HG03457 (cell line): ENCODE measurements around the gene OR51F1.
"Not testable (repeated sequence)": the region's sequence is repeated elsewhere in the genome, so short reads cannot be mapped to it uniquely, and the experiment has no call there.

ENCODE experiments used
- ATAC-seq: cut with Tn5 transposase; IDR thresholded peaks from one replicate; pipeline ENCODE4 v1.9.1; 2021; ENCODE audit warnings: moderate number of reproducible peaks; ENCODE audit not compliant: unreplicated experiment

Gene OR51F1, protein sequence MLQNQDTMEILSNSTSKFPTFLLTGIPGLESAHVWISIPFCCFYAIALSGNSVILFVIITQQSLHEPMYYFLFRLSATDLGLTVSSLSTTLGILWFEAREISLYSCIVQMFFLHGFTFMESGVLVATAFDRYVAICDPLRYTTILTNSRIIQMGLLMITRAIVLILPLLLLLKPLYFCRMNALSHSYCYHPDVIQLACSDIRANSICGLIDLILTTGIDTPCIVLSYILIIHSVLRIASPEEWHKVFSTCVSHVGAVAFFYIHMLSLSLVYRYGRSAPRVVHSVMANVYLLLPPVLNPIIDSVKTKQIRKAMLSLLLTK

GRCh38 chr11:4769838-4770237, at the start of gene OR51F1:
Gene OR51F1 (minus strand): TSS chr11:4769938. CDS start chr11:4769938, 0 bp downstream.
- no peak for ATAC-seq

DNA sequence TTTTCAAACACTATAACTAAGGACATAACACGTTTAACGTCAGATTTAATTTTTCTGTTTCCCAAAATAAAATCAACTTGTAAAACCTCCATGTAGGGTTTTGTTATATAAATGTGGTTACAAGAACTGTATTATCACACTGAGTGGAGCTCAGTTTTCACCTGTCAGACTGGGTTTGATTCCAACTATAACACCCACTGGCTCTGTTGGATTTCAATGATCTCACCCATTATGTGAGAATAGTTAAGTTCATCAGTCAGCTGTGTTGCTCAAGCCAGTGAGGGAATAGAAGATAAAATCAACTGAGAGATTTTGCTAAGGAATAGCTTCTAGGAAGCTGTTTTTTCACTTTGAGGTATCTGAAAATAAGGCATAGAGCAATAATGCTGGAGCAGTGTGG, 39.5 kb upstream of the OR51F1 start:
- ATAC-seq: no peak

GRCh38 chr11:4808476-4808875, 38.7 kb upstream of the OR51F1 start:
- no peak for ATAC-seq

GRCh38 chr11:4804280-4804679, 34.5 kb upstream of the OR51F1 start, which contains the start of gene OR52R1:
Gene OR52R1 (minus strand): TSS chr11:4804380. CDS start chr11:4804380, 0 bp downstream.
- no peak for ATAC-seq

- not testable (repeated sequence) for ATAC-seq
Measured at GRCh38 chr11:4801316-4801715, 31.6 kb upstream of the OR51F1 start.

DNA sequence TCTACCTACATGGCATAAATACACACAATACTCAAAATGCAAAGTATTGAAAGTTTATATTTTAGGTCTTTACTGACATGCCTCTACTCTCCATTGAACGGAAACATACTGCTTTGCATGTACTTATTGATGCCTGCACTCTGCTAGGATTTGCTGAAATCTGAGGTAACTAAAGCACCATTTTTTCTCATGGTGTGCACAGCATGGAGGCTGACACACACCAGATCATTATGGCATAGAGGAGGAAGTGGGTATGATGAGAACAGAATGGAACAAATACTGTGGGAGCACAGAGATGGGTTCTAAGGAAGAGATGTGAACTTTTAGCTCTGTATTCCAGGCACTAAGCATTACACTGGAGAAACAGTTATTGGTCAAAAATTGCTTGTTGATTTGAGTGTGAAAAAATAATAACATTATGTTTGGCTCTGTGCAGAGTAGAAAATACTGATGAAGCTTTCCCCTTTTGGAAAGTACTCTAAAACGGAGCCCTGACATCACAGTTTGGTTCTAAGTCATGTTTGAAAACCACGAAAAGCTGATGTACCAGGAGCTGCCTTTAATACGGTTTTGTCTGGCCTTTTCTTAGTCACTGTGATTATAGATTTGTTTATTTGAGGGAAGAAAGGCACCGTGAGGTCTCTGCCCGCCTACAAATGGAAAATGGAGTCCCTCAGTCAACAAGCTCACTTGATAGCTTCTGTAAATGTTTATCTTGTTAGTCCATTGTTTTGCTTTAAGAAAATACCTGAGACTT, 28.9 kb upstream of the OR51F1 start:
- ATAC-seq: no peak

- ATAC-seq: no peak
Measured at GRCh38 chr11:4797206-4797605, 27.5 kb upstream of the OR51F1 start.

GRCh38 chr11:4782454-4782853, 12.7 kb upstream of the OR51F1 start:
- no peak for ATAC-seq

DNA sequence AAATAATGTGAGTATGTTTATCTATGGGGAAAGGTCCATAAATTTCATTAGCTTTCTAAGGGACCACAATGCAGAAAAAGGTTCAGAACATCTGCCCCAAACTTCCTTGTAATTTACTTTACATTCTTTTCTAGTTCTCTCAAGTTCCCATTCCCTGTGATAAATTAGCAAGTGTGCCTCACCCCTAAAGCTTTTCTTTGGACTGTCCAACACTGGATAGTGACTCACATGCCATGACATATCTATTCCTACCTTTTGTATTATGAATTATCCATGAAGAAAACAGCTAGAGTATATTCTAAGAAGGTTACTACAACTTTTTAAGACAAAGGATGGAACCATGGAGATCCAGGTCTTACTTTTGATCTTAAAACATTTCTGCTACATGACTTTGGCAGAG, 1.6 kb downstream of the OR51F1 start:
- no peak for ATAC-seq

DNA sequence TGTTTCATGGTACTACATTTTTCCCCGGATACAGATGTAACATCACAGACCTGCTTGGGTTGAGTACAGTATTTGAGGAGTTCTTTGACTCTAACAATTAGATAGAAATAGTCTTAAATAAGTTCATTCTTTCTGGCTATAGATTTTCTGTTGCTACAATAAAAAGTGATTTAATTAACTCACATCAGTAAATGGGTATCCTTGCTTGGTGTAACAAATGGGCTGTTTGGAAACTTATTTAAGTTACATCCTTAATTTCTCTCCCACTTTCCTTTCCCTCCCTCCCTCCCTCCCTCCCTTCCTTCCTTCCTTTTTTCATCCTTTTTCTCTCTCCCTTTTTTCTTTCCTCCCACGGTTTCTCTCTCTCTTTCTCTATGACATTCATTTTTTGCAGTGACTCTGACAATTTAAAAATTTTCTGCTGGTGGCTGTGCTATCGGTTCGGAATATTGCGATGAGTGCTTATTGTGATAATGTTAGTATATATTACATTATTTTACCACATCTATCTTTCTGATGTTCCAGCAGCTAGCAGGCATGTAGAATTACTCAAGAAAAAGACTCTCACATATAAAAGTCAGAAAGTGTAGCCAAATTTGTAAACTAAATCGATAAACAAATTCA, 3.2 kb downstream of the OR51F1 start:
- no peak for ATAC-seq

DNA sequence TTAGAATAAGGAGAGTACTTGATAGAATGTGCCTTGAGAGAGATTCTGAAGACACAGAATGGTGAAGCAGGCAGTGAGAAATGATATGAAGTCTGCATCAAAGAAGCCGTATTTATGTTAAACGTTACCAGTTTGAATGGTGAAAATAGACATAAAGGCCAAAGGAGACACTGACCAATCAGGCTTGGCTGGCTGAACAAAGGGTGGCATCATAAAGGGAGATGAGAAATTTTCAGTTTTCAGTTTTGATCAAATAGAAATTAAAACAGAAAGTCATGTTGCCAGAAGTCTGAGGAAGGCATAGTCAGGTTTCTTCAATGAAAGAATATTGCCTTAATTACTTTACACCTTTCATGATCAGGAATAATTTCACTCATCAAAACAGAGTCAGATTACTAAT, 6.6 kb downstream of the OR51F1 start:
- ATAC-seq: no peak

GRCh38 chr11:4751201-4751600, 18.5 kb downstream of the OR51F1 start:
- ATAC-seq: no peak

DNA sequence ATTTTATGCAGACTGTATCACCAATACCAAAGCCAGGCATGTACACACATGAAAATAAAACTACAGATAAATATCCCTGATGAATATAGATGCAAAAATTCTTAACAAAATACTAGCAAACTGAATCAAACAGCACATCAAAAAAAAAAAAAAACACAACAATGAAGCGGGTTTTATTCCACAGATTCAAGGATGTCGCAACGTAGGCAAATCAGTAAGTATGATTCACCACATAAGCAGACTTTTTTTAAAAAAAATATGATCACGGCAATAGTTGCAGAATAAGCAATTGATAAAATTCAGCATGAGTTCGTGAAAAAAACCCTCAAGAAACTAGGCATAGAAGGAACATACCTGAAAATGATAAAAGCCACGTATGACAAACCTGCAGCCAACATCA, 21.3 kb downstream of the OR51F1 start:
- ATAC-seq: no peak

- no peak for ATAC-seq
Measured at GRCh38 chr11:4740735-4741134, 29.0 kb downstream of the OR51F1 start.

GRCh38 chr11:4727171-4727570, 42.6 kb downstream of the OR51F1 start:
- no peak for ATAC-seq

DNA sequence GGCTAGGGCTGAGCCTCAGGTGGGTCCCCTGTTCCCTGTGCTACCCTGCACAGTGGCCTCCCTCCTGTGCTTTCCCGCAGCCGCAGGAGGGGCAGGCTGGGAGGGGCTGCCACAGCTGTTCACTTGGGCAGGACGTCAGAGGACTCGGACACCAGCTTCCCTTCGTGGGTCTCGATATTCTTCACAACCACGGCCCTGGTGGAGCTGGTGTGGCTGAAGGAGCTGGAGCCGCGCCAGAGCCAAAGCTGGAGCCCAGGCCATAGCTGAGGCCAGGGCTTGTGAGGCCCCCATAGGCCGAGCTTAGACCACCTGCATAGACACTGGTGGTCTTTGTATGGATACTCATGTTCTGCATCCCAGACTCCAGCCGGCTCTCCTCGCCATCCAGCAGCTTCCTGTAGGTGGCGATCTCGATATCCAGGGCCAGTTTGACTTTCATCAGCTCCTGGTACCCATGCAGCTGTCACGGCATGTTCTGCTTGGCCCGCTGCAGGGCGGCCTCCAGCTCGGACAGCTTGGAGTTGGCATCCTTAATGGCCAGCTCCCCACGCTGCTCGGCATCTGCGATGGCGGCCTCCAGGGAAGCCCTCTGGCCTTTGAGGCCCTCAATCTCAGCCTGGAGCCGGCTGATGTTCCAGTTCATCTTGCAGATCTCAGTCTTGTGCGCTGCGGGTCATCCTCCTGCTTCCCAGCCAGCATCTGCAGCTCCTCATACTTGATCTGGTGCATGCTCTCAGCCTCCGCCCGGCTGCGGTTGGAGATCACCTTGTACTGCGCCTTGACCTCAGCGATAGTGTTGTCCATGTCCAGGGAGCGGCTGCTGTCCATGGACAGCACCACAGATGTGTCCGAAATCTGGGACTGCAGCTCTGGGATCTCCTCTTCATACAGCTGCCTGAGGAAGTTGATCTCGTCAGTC, 46.9 kb downstream of the OR51F1 start:
- not testable (repeated sequence) for ATAC-seq
